ENCODE results near the gene ABHD2.
"Not testable (repeated sequence)": the region's sequence is repeated elsewhere in the genome, so short reads cannot be mapped to it uniquely, and the experiment has no call there.

Gene ABHD2

GRCh38 chr15:89139613-89140499 is 51.6 kb downstream of the ABHD2 start:
- no peak for DNase-seq (ENCODE audit: low read depth)

GRCh38 chr15:89140595-89140994 is 52.3 kb downstream of the ABHD2 start:
- DNase-seq (ENCODE audit: low read depth) = no peak

- not testable (repeated sequence) for DNase-seq (ENCODE audit: low read depth)
Observed at GRCh38 chr15:89141159-89141558, 52.9 kb downstream of the ABHD2 start.

- no peak for DNase-seq (ENCODE audit: low read depth)
Observed at GRCh38 chr15:89141885-89142284, 53.6 kb downstream of the ABHD2 start.

GRCh38 chr15:89142423-89142822 is 54.2 kb downstream of the ABHD2 start:
- no peak for DNase-seq (ENCODE audit: low read depth)

GRCh38 chr15:89143503-89144162 is 55.4 kb downstream of the ABHD2 start:
- no peak for DNase-seq (ENCODE audit: low read depth)

- DNase-seq (ENCODE audit: low read depth) = no peak
Observed at GRCh38 chr15:89144491-89144890, 56.2 kb downstream of the ABHD2 start.

- no peak for DNase-seq (ENCODE audit: low read depth)
Observed at GRCh38 chr15:89146366-89146765, 58.1 kb downstream of the ABHD2 start.

GRCh38 chr15:89148126-89148525 is 59.9 kb downstream of the ABHD2 start:
- DNase-seq (ENCODE audit: low read depth) = no peak

GRCh38 chr15:89149501-89150101 is 61.3 kb downstream of the ABHD2 start:
- DNase-seq (ENCODE audit: low read depth) = no peak

GRCh38 chr15:89150287-89150686 is 62.0 kb downstream of the ABHD2 start:
- no peak for DNase-seq (ENCODE audit: low read depth)

- DNase-seq (ENCODE audit: low read depth) = no peak
Observed at GRCh38 chr15:89150762-89151664, 62.8 kb downstream of the ABHD2 start.

GRCh38 chr15:89155122-89155521 is 66.9 kb downstream of the ABHD2 start:
- DNase-seq (ENCODE audit: low read depth) = no peak

GRCh38 chr15:89155656-89156055 is 67.4 kb downstream of the ABHD2 start:
- no peak for DNase-seq (ENCODE audit: low read depth)

GRCh38 chr15:89157061-89157460 is 68.8 kb downstream of the ABHD2 start:
- no peak for DNase-seq (ENCODE audit: low read depth)

GRCh38 chr15:89157918-89158564 is 69.8 kb downstream of the ABHD2 start:
- DNase-seq (ENCODE audit: low read depth) = no peak

GRCh38 chr15:89161666-89162065 is 73.4 kb downstream of the ABHD2 start:
- no peak for DNase-seq (ENCODE audit: low read depth)

GRCh38 chr15:89163271-89164055 is 75.2 kb downstream of the ABHD2 start:
- no peak for DNase-seq (ENCODE audit: low read depth)

- no peak for DNase-seq (ENCODE audit: low read depth)
Observed at GRCh38 chr15:89164712-89165211, 76.5 kb downstream of the ABHD2 start.

- no peak for DNase-seq (ENCODE audit: low read depth)
Observed at GRCh38 chr15:89165677-89166076, 77.4 kb downstream of the ABHD2 start.
